H9 (cell line): ENCODE data around the gene PODXL2. TPM values are rescaled to one million over a fixed set of nuclear protein-coding genes. Genes with fewer than 3 reads are reported as not detected.

ENCODE experiments used
- DNase-seq: peaks from one replicate; pipeline ENCODE4 v3.0.0-alpha.2; 2017
- H2AFZ ChIP-seq: one replicate; pipeline ENCODE4 v1.6.1; 2013; ENCODE audit warnings: mild to moderate bottlenecking, low read length, control low read depth, moderate library complexity
- H2AK5ac ChIP-seq: 2 replicates; pipeline ENCODE4 v1.6.1; 2013; ENCODE audit warnings: low read length, control low read depth, mixed read lengths; ENCODE audit not compliant: insufficient read length
- H2BK120ac ChIP-seq: one replicate; pipeline ENCODE4 v1.6.1; 2013; ENCODE audit warnings: low read depth, mild to moderate bottlenecking, low read length, control low read depth, inconsistent platforms; ENCODE audit not compliant: poor library complexity, severe bottlenecking
- H2BK12ac ChIP-seq: 2 replicates; pipeline ENCODE4 v1.6.1; 2013; ENCODE audit warnings: low read length, control low read depth, mixed read lengths, low read depth; ENCODE audit not compliant: insufficient read length
- H2BK15ac ChIP-seq: 2 replicates; pipeline ENCODE4 v1.6.1; 2013; ENCODE audit warnings: low read depth, low read length, control low read depth
- H2BK20ac ChIP-seq: one replicate; pipeline ENCODE4 v1.6.1; 2013; ENCODE audit warnings: low read depth, mild to moderate bottlenecking, low read length, control low read depth, inconsistent platforms; ENCODE audit not compliant: poor library complexity, severe bottlenecking
- H2BK5ac ChIP-seq: 2 replicates; pipeline ENCODE4 v1.6.1; 2013; ENCODE audit warnings: low read length, control low read depth, mixed read lengths; ENCODE audit not compliant: insufficient read length
- H3K14ac ChIP-seq: 2 replicates; pipeline ENCODE4 v1.6.1; 2013; ENCODE audit warnings: low read length, control low read depth; ENCODE audit not compliant: insufficient read depth
- H3K18ac ChIP-seq: 2 replicates; pipeline ENCODE4 v1.6.1; 2013; ENCODE audit warnings: low read depth, mild to moderate bottlenecking, mixed read lengths, low read length, control low read depth; ENCODE audit not compliant: insufficient read length
- H3K23ac ChIP-seq: 2 replicates; pipeline ENCODE4 v1.6.1; 2013; ENCODE audit warnings: low read length, control low read depth, mixed read lengths, low read depth; ENCODE audit not compliant: insufficient read length
- H3K23me2 ChIP-seq: 2 replicates; pipeline ENCODE4 v1.6.1; 2013; ENCODE audit warnings: low read depth, mild to moderate bottlenecking, mixed read lengths, low read length, control low read depth; ENCODE audit not compliant: insufficient read length, poor library complexity, severe bottlenecking
- H3K27ac ChIP-seq: 2 replicates; pipeline ENCODE4 v1.5.1; 2013; ENCODE audit warnings: low read length, control low read depth, mixed read lengths, low read depth; ENCODE audit not compliant: insufficient read length
- H3K27me3 ChIP-seq: 2 replicates; pipeline ENCODE4 v1.6.1; 2013; ENCODE audit warnings: low read length, control low read depth, inconsistent platforms; ENCODE audit not compliant: insufficient read depth
- H3K4ac ChIP-seq: 2 replicates; pipeline ENCODE4 v1.6.1; 2013; ENCODE audit warnings: low read depth, mild to moderate bottlenecking, control low read depth, inconsistent platforms, low read length, moderate library complexity
- H3K4me1 ChIP-seq: 2 replicates; pipeline ENCODE4 v1.6.1; 2013; ENCODE audit warnings: low read length, control low read depth, inconsistent platforms; ENCODE audit not compliant: insufficient read depth
- H3K4me2 ChIP-seq: 2 replicates; pipeline ENCODE4 v1.6.1; 2013; ENCODE audit warnings: low read length, control low read depth, mixed read lengths; ENCODE audit not compliant: insufficient read length, insufficient read depth
- H3K56ac ChIP-seq: 2 replicates; pipeline ENCODE4 v1.6.1; 2013; ENCODE audit warnings: low read depth, mild to moderate bottlenecking, mixed read lengths, low read length, control low read depth; ENCODE audit not compliant: insufficient read length
- H3K79me1 ChIP-seq: 2 replicates; pipeline ENCODE4 v1.6.1; 2013; ENCODE audit warnings: low read depth, mild to moderate bottlenecking, moderate library complexity, low read length, control low read depth, inconsistent platforms; ENCODE audit not compliant: insufficient read depth, poor library complexity, severe bottlenecking
- H3K79me2 ChIP-seq: 2 replicates; pipeline ENCODE4 v1.6.1; 2013; ENCODE audit warnings: low read length, control low read depth, inconsistent platforms; ENCODE audit not compliant: insufficient read depth
- H3K9ac ChIP-seq: 2 replicates; pipeline ENCODE4 v1.6.1; 2013; ENCODE audit warnings: low read length, control low read depth, mixed read lengths; ENCODE audit not compliant: insufficient read length; ENCODE audit errors: extremely low read depth
- H3K9me3 ChIP-seq: one replicate; pipeline ENCODE4 v1.6.1; 2013; ENCODE audit warnings: low read depth, low read length, inconsistent platforms; ENCODE audit not compliant: control insufficient read depth
- H3T11ph ChIP-seq: one replicate; pipeline ENCODE4 v1.6.1; 2013; ENCODE audit warnings: mild to moderate bottlenecking, low read length, control low read depth, inconsistent platforms
- H4K20me1 ChIP-seq: one replicate; pipeline ENCODE4 v1.6.1; 2013; ENCODE audit not compliant: control insufficient read depth, insufficient read length, insufficient read depth
- H4K5ac ChIP-seq: 2 replicates; pipeline ENCODE4 v1.6.1; 2013; ENCODE audit warnings: low read depth, mild to moderate bottlenecking, mixed read lengths, low read length, control low read depth; ENCODE audit not compliant: insufficient read length
- H4K8ac ChIP-seq: replicated peaks from 2 replicates; pipeline ENCODE4 v1.6.1; 2013; ENCODE audit warnings: low read length, control low read depth, mixed read lengths, low read depth; ENCODE audit not compliant: insufficient read length
- H4K91ac ChIP-seq: 2 replicates; pipeline ENCODE4 v1.6.1; 2013; ENCODE audit warnings: low read depth, mild to moderate bottlenecking, moderate library complexity, mixed read lengths, low read length, control low read depth; ENCODE audit not compliant: insufficient read length
- H3K27ac Mint-ChIP-seq, 3 experiments: 2 replicates in 2 of 3; 3 replicates in 1 of 3; pipeline ENCODE4 v1.8.0; 2020 to 2021; ENCODE audit warnings: mixed read lengths in 3 of 3, mild to moderate bottlenecking in 1 of 3, moderate library complexity in 1 of 3
- H3K27me3 Mint-ChIP-seq: 2 replicates; pipeline ENCODE4 v1.8.0; 2021; ENCODE audit warnings: low read depth, mild to moderate bottlenecking, moderate library complexity, mixed read lengths
- H3K36me3 Mint-ChIP-seq, 3 experiments: 2 replicates in 2 of 3; 3 replicates in 1 of 3; pipeline ENCODE4 v1.8.0; 2020 to 2021; ENCODE audit warnings: low read depth in 3 of 3, mixed read lengths in 3 of 3; ENCODE audit not compliant: insufficient read depth in 1 of 3
- H3K4me1 Mint-ChIP-seq, 2 experiments: 2 replicates each; pipeline ENCODE4 v1.8.0; 2020; ENCODE audit warnings: mixed read lengths in 2 of 2
- H3K4me3 Mint-ChIP-seq, 2 experiments: 2 replicates in 1 of 2; 3 replicates in 1 of 2; pipeline ENCODE4 v1.8.0; 2020 to 2021; ENCODE audit warnings: mild to moderate bottlenecking in 2 of 2, mixed read lengths in 2 of 2, moderate library complexity in 1 of 2
- H3K9me3 Mint-ChIP-seq, 2 experiments: 2 replicates in 1 of 2; 3 replicates in 1 of 2; pipeline ENCODE4 v1.8.0; 2020; ENCODE audit warnings: mild to moderate bottlenecking in 2 of 2, mixed read lengths in 2 of 2, moderate library complexity in 1 of 2
- CTCF ChIP-seq: fragments of 200-600 bp; sonication (generic); conservative IDR thresholded peaks from 3 replicates; pipeline ENCODE4 v1.8.0; 2021; ENCODE audit warnings: antibody characterized with exemption, mild to moderate bottlenecking
- WGBS: extraction: QIAGEN DNeasy Blood & Tissue Kit; methylation state at CpG from one replicate; pipeline ENCODE4 v1.1.7; 2013; ENCODE audit warnings: missing lambda C conversion rate, low lambda C conversion rate, mixed read lengths; ENCODE audit not compliant: insufficient read length; ENCODE audit errors: extremely low coverage; 5-methylcytosine and 5-hydroxymethylcytosine counted together
- total RNA-seq: library from RNA; stranded (reverse); gene quantifications from 2 replicates; pipeline ENCODE4 v1.2.1, GENCODE V29; 2021

PODXL2 gene
- total RNA-seq, 1 experiment from 2014 or later: 24.6 TPM

GRCh38 chr3:127622031-127622430, 7.0 kb upstream of the PODXL2 start:
- Histone ChIP-seq H3K9ac (no peak overlapping the region), H2BK15ac (no peak overlapping the region), H3K4me2 (no peak overlapping the region), H3K79me1 (no peaks in the 10 kb centered on the region), H3K4ac (no peak overlapping the region), H4K91ac (no peak overlapping the region), H3K4me1 (no peaks in the 10 kb centered on the region), H4K5ac (no peak overlapping the region), H2AK5ac (no peak overlapping the region), H2BK5ac (no peak overlapping the region), H2BK12ac (no peak overlapping the region), H3K23me2 (no peaks in the 10 kb centered on the region), H3K9me3 (no peaks in the 10 kb centered on the region), H2BK20ac (no peak overlapping the region), H3K18ac (no peak overlapping the region), H2BK120ac (no peak overlapping the region), H4K20me1 (no peaks in the 10 kb centered on the region), H3K27me3 (no peaks in the 10 kb centered on the region; the same call in 1 of the 2 replicates), H3T11ph (no peak overlapping the region), H3K27ac (no peak overlapping the region), H3K56ac (no peak overlapping the region), H3K23ac (no peak overlapping the region), H3K79me2 (no peaks in the 10 kb centered on the region), H3K14ac (no peak overlapping the region), H4K8ac (no peak overlapping the region), H2AFZ (no peak overlapping the region)
- no peak overlapping the region for H3K4me3 Mint-ChIP-seq
- DNase-seq: no peak
- no peaks in the 10 kb centered on the region for H3K9me3 Mint-ChIP-seq
- no CpG with 5 or more reads among the region's 11 CpGs for WGBS
- H3K27me3 Mint-ChIP-seq: peaks cover 11% of the 10 kb centered on the region
- no peak overlapping the region for H3K27ac Mint-ChIP-seq
- peaks cover 38 to 63% (median 52%) of the 10 kb centered on the region in 3 experiments; a peak in 6 of 7 replicates for H3K36me3 Mint-ChIP-seq
- H3K4me1 Mint-ChIP-seq: no peaks in the 10 kb centered on the region
- no peak for TF ChIP-seq CTCF
